Kidney (tissue), 14 donors: ENCODE results near the gene ULK3. TPM values are rescaled to one million over a fixed set of nuclear protein-coding genes. Genes with fewer than 3 reads are reported as not detected.

Experiments used
- DNase-seq, 5 donors: peaks; one replicate each; pipeline ENCODE4 v3.0.0-alpha.2; 2013 to 2020
- FAIRE-seq: peaks from 2 replicates; lab custom pipeline; 2012; peaks lifted over from hg19 to GRCh38; lab: Jason Lieb, UNC
- H3K27ac ChIP-seq, 2 donors: one replicate each; pipeline ENCODE4 v1.7.0; 2013; ENCODE audit warnings: low read depth in 2 of 2, low read length in 2 of 2, inconsistent platforms in 1 of 2
- H3K27me3 ChIP-seq: one replicate; pipeline ENCODE4 v1.7.1; 2013; ENCODE audit warnings: low read length, inconsistent platforms; ENCODE audit not compliant: control insufficient read depth, insufficient read depth
- H3K36me3 ChIP-seq, 3 donors: one replicate each; pipeline versions ENCODE4 v1.7.0 to v1.7.1; 2013; ENCODE audit warnings: low read length in 3 of 3, control low read depth in 1 of 3, inconsistent platforms in 1 of 3; ENCODE audit not compliant: insufficient read depth in 3 of 3, control insufficient read depth in 2 of 3
- H3K4me1 ChIP-seq, 3 donors: one replicate each; pipeline versions ENCODE4 v1.7.0 to v1.7.1; 2013; ENCODE audit warnings: low read length in 3 of 3, inconsistent platforms in 1 of 3, low read depth in 1 of 3; ENCODE audit not compliant: control insufficient read depth in 2 of 3, insufficient read depth in 2 of 3
- H3K4me3 ChIP-seq, 3 donors: one replicate each; pipeline versions ENCODE4 v1.7.0 to v1.8.1; 2013; ENCODE audit warnings: low read length in 3 of 3, control low read depth in 1 of 3, inconsistent platforms in 1 of 3
- H3K9ac ChIP-seq, 3 donors: one replicate each; pipeline versions ENCODE4 v1.7.0 to v1.7.1; 2013; ENCODE audit warnings: low read length in 3 of 3, control low read depth in 1 of 3, inconsistent platforms in 1 of 3
- H3K9me3 ChIP-seq, 3 donors: one replicate each; pipeline versions ENCODE4 v1.7.0 to v1.7.1; 2013; ENCODE audit warnings: low read length in 3 of 3, control low read depth in 1 of 3, inconsistent platforms in 1 of 3; ENCODE audit not compliant: control insufficient read depth in 2 of 3, insufficient read depth in 1 of 3
- intact Hi-C: fragments of 100-400 bp; cut with DNase I; formaldehyde crosslinking; loops from one replicate; pipeline ENCODE4 v1.11.1; 2022
- polyA plus RNA-seq: library from polyadenylated mRNA; stranded (reverse); fragments of 350-450 nt; fragmentation: Illumina TruSeq; extraction: RNeasy Lipid Tissue Mini Kit (QIAGEN cat#74804); gene quantifications from one replicate; pipeline ENCODE4 v1.2.3, GENCODE V29; 2014; ENCODE audit warnings: low read depth, low replicate concordance; ENCODE audit not compliant: insufficient read depth
- total RNA-seq: library from RNA; stranded (reverse); fragmentation: NEBNext Ultra II Directional; extraction: Animal tissue kit (Norgen Biotek cat#: 25700); gene quantifications from one replicate; pipeline ENCODE4 v1.2.1, GENCODE V29; 2021
- TF ChIP-seq, protein P1 (sequence below): IDR thresholded peaks from 3 replicates; pipeline ENCODE4 v1.5.1; 2012; ENCODE audit warnings: mild to moderate bottlenecking, moderate library complexity, borderline replicate concordance; ENCODE audit not compliant: insufficient read depth; ENCODE audit errors: extremely low read depth
- donor health status: control.
- donor health status: control.
- donor health status: control.
- donor health status: control.
- donor health status: control.
- donor health status: DM: yes; HTN: yes; CAD: no.
- donor health status: Normal renal cell carcinoma (clear cell type).

The ULK3 gene
- total and polyA plus RNA-seq, 2 donors from 2014 or later, result 34.5 to 36.1 TPM

GRCh38 chr15:74836846-74837245 is 6.1 kb downstream of the ULK3 start:
- Histone ChIP-seq H3K4me3 (no peak overlapping the region), H3K9ac (no peak overlapping the region), H3K27ac (no peak overlapping the region), H3K9me3 (no peaks in the 10 kb centered on the region), H3K4me1 (peaks cover 0 to 11% (median 0%) of the 10 kb centered on the region in 3 donors), H3K27me3 (no peaks in the 10 kb centered on the region), H3K36me3 (peaks cover 0 to 11% (median 4%) of the 10 kb centered on the region in 3 donors)
- FAIRE-seq, result no peak
- no peak for DNase-seq
- TF ChIP-seq, protein P1, sequence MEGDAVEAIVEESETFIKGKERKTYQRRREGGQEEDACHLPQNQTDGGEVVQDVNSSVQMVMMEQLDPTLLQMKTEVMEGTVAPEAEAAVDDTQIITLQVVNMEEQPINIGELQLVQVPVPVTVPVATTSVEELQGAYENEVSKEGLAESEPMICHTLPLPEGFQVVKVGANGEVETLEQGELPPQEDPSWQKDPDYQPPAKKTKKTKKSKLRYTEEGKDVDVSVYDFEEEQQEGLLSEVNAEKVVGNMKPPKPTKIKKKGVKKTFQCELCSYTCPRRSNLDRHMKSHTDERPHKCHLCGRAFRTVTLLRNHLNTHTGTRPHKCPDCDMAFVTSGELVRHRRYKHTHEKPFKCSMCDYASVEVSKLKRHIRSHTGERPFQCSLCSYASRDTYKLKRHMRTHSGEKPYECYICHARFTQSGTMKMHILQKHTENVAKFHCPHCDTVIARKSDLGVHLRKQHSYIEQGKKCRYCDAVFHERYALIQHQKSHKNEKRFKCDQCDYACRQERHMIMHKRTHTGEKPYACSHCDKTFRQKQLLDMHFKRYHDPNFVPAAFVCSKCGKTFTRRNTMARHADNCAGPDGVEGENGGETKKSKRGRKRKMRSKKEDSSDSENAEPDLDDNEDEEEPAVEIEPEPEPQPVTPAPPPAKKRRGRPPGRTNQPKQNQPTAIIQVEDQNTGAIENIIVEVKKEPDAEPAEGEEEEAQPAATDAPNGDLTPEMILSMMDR, result no peak
- intact Hi-C loops, result no loop called here

GRCh38 chr15:74835312-74835823 is 7.6 kb downstream of the ULK3 start:
- no peaks in the 10 kb centered on the region for H3K27me3 ChIP-seq
- no peaks in the 10 kb centered on the region for H3K4me1 ChIP-seq
- no peaks in the 10 kb centered on the region for H3K9me3 ChIP-seq
- intact Hi-C loops, result no loop called here
- H3K4me3 ChIP-seq, result no peak overlapping the region
- TF ChIP-seq, protein P1, result peak; percentile 68
- FAIRE-seq (no peak), DNase-seq (peak in 4 of 5 donors; percentile 53 to 70 (median 64))
- no peak overlapping the region for H3K27ac ChIP-seq
- peaks cover 0 to 7% (median 0%) of the 10 kb centered on the region in 3 donors for H3K36me3 ChIP-seq
- H3K9ac ChIP-seq, result no peak overlapping the region

GRCh38 chr15:74833376-74834107 is 9.4 kb downstream of the ULK3 start:
- FAIRE-seq (no peak), DNase-seq (no peak)
- H3K9me3 ChIP-seq, result no peaks in the 10 kb centered on the region
- TF ChIP-seq, protein P1, result no peak
- H3K27ac ChIP-seq, result no peak overlapping the region
- peaks cover 0 to 2% (median 0%) of the 10 kb centered on the region in 3 donors for H3K36me3 ChIP-seq
- H3K4me3 ChIP-seq, result no peak overlapping the region
- no peak overlapping the region for H3K9ac ChIP-seq
- intact Hi-C loops, result no loop called here
- no peaks in the 10 kb centered on the region for H3K27me3 ChIP-seq
- H3K4me1 ChIP-seq, result no peaks in the 10 kb centered on the region
